GM12873 (cell line): ENCODE data around the gene MTUS2.
A peak's percentile ranks its signal among the peaks of the same experiment; 100 is the strongest.

Experiments
- CTCF ChIP-seq: IDR thresholded peaks from 2 replicates; pipeline ENCODE4 v1.5.1; 2012; ENCODE audit warnings: low read depth, mild to moderate bottlenecking, moderate library complexity, low read length, control low read depth; ENCODE audit not compliant: insufficient read depth; ENCODE audit errors: missing control alignments

MTUS2 gene

GRCh38 chr13:29453617-29454011 is 633.5 kb downstream of the MTUS2 start:
- TF ChIP-seq CTCF = no peak

- peak; percentile 80 for TF ChIP-seq CTCF
Observed at GRCh38 chr13:29454931-29455481, 634.9 kb downstream of the MTUS2 start.

GRCh38 chr13:29456419-29456818 is 636.3 kb downstream of the MTUS2 start:
- TF ChIP-seq CTCF = no peak

- TF ChIP-seq CTCF = no peak
Observed at GRCh38 chr13:29457299-29457698, 637.2 kb downstream of the MTUS2 start.

- no peak for TF ChIP-seq CTCF
Observed at GRCh38 chr13:29458419-29458818, 638.3 kb downstream of the MTUS2 start.

- no peak for TF ChIP-seq CTCF
Observed at GRCh38 chr13:29459813-29460355, 639.7 kb downstream of the MTUS2 start.

- TF ChIP-seq CTCF = no peak
Observed at GRCh38 chr13:29464105-29464679, 644.1 kb downstream of the MTUS2 start.
